Measurements from ENCODE around the gene TOR4A. TPM values are rescaled to one million over a fixed set of nuclear protein-coding genes. Genes with fewer than 3 reads are reported as not detected.
A peak's percentile ranks its signal among the peaks of the same experiment; 100 is the strongest.

TOR4A gene
- total and polyA plus RNA-seq, 9 of the 15 experiments (the other 6 are each of a cell fraction or from before 2014, with no cell fraction given): 3.9 to 49.2 (median 8.8) TPM

- in situ Hi-C loops (cut with MboI) (loop anchor here (25.0 kb wide), 1 partner anchor 458 kb away; the partner anchor contains the start of genes CCDC183 and TMEM141), intact Hi-C loops (cut with micrococcal nuclease) (loop anchor here (10.0 kb wide), 1 partner anchor 461 kb away; no protein-coding TSS in a partner anchor)
- H3K9ac ChIP-seq (ENCODE audit: insufficient read depth in 1 of 2, low read depth in 2 of 2, low read length in 2 of 2): peak overlapping the region in 1 of 2 experiments; percentile 83; a peak in 2 of 4 replicates
- H2AFZ ChIP-seq (ENCODE audit: low read depth, low read length): no peak overlapping the region
- no peaks in the 10 kb centered on the region for H3K27me3 ChIP-seq (ENCODE audit: control insufficient read depth in 2 of 2, insufficient read depth in 2 of 2, low read length in 2 of 2)
- DNase-seq (ENCODE audit: extremely low read depth in 1 of 4, low spot score in 3 of 4) (no peak), ATAC-seq (no peak), FAIRE-seq (no peak)
- H3K4me1 ChIP-seq (replicated peaks in 1 of 2; ENCODE audit: control insufficient read depth in 2 of 2, insufficient read depth in 2 of 2, low read length in 2 of 2): peaks cover 18 to 67% of the 10 kb centered on the region in 2 experiments; a peak in 4 of 5 replicates
- WGBS (ENCODE audit: insufficient coverage, low coverage, missing lambda C conversion rate): 68% methylated on average over 20 of the region's 25 CpGs
- ChIA-PET CTCF (ENCODE audit: low intra/inter-chr PET ratio) (no interaction called here), POLR2A (interaction anchor here (0.5 to 6.5 kb wide), 9 partner anchors 8 to 468 kb away, joined by 3 to 221 read pairs (median 3); partner anchors contain the start of genes NELFB and STPG3)
- H3K79me2 ChIP-seq (ENCODE audit: control insufficient read depth, insufficient read depth, low read length): peaks cover 30% of the 10 kb centered on the region
- peaks cover 26% of the 10 kb centered on the region for H3K36me3 ChIP-seq (ENCODE audit: control insufficient read depth, insufficient read depth, low read length)
- no peak overlapping the region for H3K4me3 ChIP-seq
- BruUV-seq (replicated peaks): no TSS peak
- no peak overlapping the region for H3K4me2 ChIP-seq (ENCODE audit: insufficient read depth, low read length)
- peaks cover 30% of the 10 kb centered on the region for H4K20me1 ChIP-seq (replicated peaks; ENCODE audit: control insufficient read depth, insufficient read depth, low read length)
- H3K9me1 ChIP-seq (ENCODE audit: control insufficient read depth, insufficient read depth, low read length): peaks cover 4% of the 10 kb centered on the region
- H3K27ac ChIP-seq (ENCODE audit: extremely low read depth, low read depth, low read length): no peak overlapping the region
- no peaks in the 10 kb centered on the region for H3K9me3 ChIP-seq (replicated peaks; ENCODE audit: control insufficient read depth, insufficient read depth, low read depth, low read length)
- TF ChIP-seq GABPB2 (CRISPR knock-in tag; conservative IDR thresholded peaks at IDR 0.05) (no peak), ZBTB49 (CRISPR knock-in tag; IDR thresholded peaks at IDR 0.05; ENCODE audit: borderline replicate concordance) (no peak), ZBTB5 (IDR thresholded peaks at IDR 0.05) (no peak), E2F3 (CRISPR knock-in tag; IDR thresholded peaks at IDR 0.05) (no peak), ATF4 (CRISPR knock-in tag; IDR thresholded peaks at IDR 0.05) (no peak), ILF3 (IDR thresholded peaks at IDR 0.05; ENCODE audit: borderline replicate concordance) (no peak), RBM17 (IDR thresholded peaks at IDR 0.05; ENCODE audit: borderline replicate concordance, low read depth, low read length) (no peak)
- TF ChIP-seq, protein P1, sequence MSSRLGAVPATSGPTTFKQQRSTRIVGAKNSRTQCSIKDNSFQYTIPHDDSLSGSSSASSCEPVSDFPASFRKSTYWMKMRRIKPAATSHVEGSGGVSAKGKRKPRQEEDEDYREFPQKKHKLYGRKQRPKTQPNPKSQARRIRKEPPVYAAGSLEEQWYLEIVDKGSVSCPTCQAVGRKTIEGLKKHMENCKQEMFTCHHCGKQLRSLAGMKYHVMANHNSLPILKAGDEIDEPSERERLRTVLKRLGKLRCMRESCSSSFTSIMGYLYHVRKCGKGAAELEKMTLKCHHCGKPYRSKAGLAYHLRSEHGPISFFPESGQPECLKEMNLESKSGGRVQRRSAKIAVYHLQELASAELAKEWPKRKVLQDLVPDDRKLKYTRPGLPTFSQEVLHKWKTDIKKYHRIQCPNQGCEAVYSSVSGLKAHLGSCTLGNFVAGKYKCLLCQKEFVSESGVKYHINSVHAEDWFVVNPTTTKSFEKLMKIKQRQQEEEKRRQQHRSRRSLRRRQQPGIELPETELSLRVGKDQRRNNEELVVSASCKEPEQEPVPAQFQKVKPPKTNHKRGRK (tag; IDR thresholded peaks at IDR 0.05): no peak
Measured at GRCh38 chr9:137245450-137246421, 31.8 kb upstream of the TOR4A start.
